Measurements from ENCODE around the gene GPR142.
A peak's percentile ranks its signal among the peaks of the same experiment; 100 is the strongest.

GPR142 gene

GRCh38 chr17:74368341-74369081, 1.2 kb downstream of the GPR142 start:
- peak in 53 of 56 donors; percentile 13 to 89 (median 65) for DNase-seq

- peak in 7 of 56 donors; percentile 17 to 34 (median 24) for DNase-seq
Observed at GRCh38 chr17:74369221-74369620, 1.9 kb downstream of the GPR142 start.

GRCh38 chr17:74369665-74370490, 2.6 kb downstream of the GPR142 start:
- DNase-seq = no peak

DNA sequence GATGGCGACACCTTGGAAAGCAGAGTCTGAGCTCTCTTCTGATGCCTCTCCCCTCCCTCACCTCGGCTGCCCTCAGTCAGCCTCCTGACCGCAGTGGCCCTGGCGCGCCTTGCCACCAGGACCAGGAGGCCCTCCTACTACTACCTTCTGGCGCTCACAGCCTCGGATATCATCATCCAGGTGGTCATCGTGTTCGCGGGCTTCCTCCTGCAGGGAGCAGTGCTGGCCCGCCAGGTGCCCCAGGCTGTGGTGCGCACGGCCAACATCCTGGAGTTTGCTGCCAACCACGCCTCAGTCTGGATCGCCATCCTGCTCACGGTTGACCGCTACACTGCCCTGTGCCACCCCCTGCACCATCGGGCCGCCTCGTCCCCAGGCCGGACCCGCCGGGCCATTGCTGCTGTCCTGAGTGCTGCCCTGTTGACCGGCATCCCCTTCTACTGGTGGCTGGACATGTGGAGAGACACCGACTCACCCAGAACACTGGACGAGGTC, 4.4 kb downstream of the GPR142 start:
- no peak for DNase-seq

DNA sequence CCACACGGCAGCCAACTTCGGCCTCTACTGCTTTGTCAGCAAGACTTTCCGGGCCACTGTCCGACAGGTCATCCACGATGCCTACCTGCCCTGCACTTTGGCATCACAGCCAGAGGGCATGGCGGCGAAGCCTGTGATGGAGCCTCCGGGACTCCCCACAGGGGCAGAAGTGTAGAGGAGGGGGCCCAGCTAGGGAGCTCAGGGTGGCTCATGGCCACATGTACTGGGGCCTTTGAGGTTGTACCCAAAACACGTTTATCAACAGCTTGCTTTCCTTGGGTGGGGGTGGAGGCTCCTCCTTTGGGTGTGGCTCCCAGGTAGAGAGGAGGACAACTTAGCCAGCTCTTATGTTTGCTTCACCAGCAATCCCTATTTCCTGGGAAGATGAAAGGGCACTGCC, 5.1 kb downstream of the GPR142 start:
- DNase-seq = no peak

DNA sequence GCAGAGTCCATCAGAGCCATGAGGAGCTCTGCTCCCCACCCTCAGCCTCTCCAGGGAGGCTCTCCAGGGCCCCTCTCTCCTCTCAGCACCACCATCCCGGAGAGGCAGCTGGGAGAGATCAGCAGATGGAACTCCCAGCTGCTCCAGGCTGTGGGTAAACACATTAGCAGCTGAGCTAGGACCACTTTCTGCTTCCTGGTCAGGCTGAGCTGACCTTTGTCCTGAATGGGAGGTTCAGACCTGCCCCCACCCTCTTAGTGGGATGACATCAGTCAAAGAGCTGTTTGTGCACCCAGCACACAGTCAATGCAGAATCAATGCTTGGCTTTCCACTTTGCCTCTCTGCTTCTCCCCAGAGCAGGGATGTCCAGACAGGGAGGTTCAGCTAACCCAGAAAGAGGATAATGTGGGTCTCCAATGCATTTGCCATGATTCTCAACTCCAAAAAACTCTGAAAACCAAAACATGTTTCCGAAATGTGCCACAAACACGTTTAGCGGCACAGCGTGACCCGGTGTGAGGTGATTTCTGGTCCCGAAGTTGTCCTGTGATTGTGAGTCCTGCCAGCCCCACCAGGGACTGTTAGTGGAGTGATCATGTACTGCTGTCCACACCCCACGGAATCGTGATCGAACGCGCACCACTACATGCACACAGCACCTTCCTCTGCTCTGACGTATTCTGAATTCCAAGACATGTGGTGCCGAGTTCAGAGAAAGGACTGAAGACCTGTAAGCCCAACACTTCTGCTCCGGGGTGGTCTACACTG, 6.7 kb downstream of the GPR142 start:
- peak in 51 of 56 donors; percentile 24 to 91 (median 73) for DNase-seq

DNA sequence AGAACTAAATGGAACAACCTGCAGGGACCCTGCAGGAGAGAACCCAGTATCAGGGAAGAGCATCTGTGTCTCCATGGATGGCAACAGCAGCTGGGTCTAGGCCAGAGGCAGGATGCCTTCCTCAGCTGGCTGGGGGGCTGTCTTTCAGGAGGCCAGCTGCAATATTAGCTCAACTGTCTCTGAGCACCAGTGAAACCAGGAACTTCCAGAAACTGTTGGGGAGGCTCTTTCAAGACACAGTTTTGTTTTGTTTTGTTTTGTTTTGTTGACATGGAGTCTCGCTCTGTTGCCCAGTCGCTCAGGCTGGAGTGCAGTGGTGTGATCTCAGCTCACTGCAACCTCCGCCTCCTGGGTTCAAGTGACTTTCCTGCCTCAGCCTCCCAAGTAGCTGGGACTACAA, 7.6 kb downstream of the GPR142 start:
- DNase-seq = peak in 2 of 56 donors; percentile 8 to 18

DNA sequence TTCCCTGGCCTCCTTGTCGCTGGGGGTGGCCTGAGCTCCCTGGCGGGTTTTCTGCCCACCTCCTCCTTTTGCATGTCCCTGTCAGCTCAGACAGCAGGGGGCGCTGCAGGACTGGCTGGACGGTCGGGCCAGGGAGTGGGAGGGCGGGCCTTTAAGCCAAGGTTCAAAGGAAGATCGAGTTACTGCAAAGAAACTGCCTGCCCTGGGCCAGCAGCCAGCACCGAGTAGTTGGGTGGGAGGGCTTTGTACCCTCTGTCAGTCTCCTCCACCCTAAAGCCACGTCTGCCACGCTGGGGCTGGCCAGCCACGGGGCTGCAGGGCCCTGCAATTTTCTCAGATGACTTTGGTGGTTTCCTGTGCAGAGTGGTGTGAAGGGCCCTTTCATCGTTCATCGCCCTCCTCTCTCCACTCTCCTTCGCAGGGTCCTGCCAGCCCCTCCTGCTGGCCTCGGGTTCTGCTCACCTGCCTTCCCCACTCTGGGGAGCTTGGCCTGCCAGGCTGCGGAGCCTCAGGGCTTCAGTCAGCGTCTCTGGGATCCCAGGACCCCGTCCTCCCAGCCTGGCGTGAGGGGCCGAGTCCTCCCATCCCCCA, 12.3 kb downstream of the GPR142 start:
- DNase-seq = peak in 54 of 56 donors; percentile 11 to 95 (median 76)

DNA sequence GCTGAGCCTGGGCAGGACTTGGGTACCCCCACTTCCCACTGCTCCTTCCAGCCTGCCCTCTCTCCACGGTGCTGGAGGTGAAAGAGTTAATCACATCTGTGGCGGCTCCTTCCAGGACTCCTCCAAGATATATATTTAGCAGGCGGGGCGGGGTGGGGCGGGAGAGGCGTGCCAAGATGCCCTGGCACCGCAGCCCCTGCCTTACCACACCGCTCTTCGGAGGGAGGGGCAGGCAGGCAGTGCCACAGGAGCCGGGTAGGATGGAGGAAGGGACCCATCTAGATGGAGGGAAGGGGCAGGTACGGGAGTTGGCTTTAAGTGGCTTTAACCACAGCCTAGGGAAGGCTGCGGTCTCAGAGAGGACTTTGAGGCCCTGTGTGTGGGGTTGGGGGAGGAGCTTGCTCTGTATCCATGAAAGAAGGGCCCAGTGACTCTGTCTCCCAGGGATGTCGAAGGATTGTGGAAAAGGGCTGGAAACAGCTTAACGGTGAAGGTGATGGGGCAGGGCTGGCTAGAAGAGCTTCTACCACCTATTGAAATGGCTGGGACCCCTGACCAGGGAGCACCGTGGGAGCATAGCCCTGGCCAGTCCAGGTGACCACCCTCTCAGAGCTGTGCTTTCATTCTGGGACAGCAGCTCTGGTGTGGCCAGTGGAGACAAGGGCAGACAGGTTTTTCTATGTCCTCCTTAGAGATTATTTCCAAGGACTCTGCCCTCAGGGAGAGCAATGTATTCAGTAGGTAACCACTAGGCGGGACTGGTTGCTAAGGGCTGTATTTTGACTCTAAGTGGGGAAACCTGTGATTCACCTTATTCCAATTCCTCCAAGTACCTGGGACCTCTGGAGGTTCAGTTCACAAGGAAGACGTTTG, 13.0 kb downstream of the GPR142 start:
- no peak for DNase-seq

GRCh38 chr17:74380959-74381808, 13.9 kb downstream of the GPR142 start:
- DNase-seq = no peak

DNA sequence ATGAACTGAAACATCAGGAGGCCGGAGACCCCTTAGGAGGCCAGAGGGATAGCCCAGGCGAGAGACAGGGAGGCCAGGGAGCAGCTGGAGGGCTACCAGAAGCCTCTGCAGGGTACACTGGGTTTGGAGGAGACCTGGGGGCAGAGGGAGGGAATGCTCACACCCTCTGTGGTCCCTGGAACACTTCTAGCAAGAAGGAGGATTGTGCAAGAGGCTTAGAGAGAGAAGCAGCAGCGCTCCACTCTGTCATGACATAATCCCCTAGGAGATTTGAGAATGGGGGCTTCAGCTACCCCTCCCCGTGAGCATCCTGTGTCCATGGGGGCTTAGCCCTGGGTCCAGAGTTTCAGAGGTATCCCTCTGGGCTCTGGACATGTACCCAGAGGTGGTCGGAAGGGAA, 15.8 kb downstream of the GPR142 start:
- DNase-seq = no peak

DNA sequence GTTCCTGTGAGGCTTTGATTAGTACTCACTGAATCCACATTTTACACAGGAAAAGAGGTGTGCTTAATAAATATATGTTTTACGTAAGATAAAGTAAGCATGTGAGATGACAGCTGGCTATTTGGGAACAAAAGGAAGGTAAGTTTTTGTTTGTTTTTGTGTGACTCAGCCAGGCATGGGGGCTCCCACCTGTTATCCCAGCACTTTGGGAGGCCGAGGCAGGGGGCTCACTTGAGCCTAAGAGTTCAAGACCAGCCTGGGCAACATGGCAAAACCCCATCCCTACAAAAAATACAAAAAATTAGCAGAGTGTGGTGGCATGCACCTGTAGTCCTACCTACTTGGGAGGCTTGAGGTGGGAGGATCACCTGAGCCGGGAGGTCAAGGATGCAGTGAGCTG, 17.9 kb downstream of the GPR142 start:
- no peak for DNase-seq

GRCh38 chr17:74386386-74386785, 19.1 kb downstream of the GPR142 start:
- DNase-seq = peak in 2 of 56 donors; percentile 3 to 16

DNA sequence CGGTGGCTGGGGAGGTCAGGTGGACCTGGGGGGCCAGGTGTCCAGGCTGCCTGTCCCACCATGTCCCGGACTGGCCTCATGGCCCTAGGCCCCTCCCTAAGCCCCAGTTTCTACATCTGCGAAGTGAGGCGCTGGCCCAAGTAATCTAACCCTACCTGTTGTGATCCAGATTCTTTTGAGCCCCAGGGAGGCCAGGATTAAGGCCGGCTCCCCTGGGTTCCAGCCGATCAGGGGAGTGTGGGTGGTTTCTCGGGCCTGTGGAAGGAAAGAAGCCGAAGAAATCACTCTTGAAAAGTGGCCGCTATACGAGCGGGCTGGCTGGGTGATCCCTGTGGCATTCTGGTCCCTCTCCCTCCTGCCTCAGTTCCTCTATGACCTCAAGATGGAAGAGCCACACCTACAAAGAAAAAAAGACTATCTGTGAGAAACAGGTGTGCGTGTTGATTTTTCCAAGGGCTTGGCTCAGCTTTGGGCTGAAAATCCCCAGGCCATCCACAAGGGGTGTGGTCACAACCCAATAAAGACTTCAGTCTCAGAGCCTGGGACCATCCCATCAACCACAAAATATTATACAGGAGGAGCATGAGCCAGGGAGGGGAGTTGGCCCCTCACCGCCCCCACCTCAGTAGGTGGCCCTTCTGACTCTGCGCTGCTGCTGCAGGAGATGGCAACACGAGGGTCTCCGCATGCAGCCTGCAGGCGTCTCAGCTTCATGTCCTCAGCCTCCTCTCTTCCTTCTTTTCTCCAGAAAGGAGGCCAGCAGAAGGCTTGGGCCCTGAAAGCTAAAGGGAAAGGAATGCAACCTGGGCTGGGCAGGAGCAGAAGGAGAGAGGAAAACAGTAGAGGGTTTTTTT, 20.3 kb downstream of the GPR142 start:
- DNase-seq = no peak

DNA sequence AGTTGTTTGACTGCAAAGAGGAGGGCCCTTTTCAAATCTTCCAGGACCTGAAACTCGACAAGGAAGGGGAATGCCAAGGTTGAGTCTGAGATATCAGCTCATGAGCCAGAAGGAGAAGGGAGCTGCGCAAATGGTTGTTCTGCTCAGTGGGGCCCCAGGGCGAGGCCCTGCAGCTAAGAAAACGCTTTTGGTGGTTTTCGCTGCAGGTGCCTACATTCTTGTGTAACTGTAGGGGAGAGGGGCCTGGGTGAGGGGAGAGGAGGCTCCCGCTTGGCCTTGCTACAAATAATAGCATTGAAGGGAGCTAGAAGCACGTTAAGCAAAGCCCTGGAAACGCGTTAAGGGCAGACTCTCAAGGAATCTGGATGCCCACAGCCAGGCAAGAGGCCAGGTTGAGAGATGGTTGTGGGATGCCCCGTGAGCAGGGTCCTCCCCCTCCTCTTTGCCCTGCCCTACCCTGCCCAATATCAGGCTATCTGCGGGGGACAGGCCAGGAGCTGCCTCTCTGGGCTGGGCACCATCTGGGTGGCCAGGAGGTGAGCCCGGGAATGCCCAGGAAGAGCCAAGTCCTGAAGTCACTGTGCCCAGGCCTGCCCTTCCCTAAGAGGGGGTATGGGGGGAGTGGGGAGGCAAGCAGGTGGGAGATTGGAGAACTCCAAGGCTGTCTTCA, 21.9 kb downstream of the GPR142 start:
- DNase-seq = no peak

- DNase-seq = no peak
Observed at GRCh38 chr17:74389937-74390679, 22.8 kb downstream of the GPR142 start.
